GM12878 (cell line): ENCODE data around the gene ASTN1. TPM values are rescaled to one million over a fixed set of nuclear protein-coding genes. Genes with fewer than 3 reads are reported as not detected.

ENCODE experiments used
- ATAC-seq: fragments of 200-7000 bp; cut with Tn5 transposase; 3 replicates; pipeline ENCODE4 v1.9.1; 2020; ENCODE audit warnings: mild to moderate bottlenecking, moderate library complexity
- BruUV-seq: library from RNA; stranded (reverse); fragments of 400-500 nt; replicated peaks from 2 replicates; lab custom pipeline; 2021; lab: Mats Ljungman, UMichigan
- CTCF ChIA-PET: fragments of 300-600 bp; sonication (Branson Sonifier 250); formaldehyde crosslinking; extraction: SDS; loops from one replicate; lab custom pipeline; 2021; ENCODE audit warnings: inconsistent platforms; lab: Yijun Ruan, JAX
- POLR2A ChIA-PET: fragments of 350-600 bp; formaldehyde crosslinking; extraction: SDS; loops from one replicate; lab custom pipeline; 2021; ENCODE audit warnings: inconsistent platforms; lab: Charles Lee
- RAD21 ChIA-PET: fragments of 300-600 bp; sonication (Branson Sonifier 250); formaldehyde crosslinking; loops from one replicate; lab custom pipeline; 2023; ENCODE audit warnings: antibody characterized with exemption; ENCODE audit not compliant: unreplicated experiment; lab: Charles Lee
- SMC1A ChIA-PET: fragments of 300-600 bp; sonication (Branson Sonifier 250); formaldehyde crosslinking; loops from one replicate; lab custom pipeline; 2023; ENCODE audit not compliant: unreplicated experiment, uncharacterized antibody; lab: Charles Lee
- DNase-seq: peaks from one replicate; pipeline ENCODE4 v3.0.0-alpha.2; 2011; ENCODE audit warnings: low read depth, low spot score
- FAIRE-seq: peaks from 3 replicates; lab custom pipeline; 2011; peaks lifted over from hg19 to GRCh38; lab: Jason Lieb, UNC
- H2AFZ ChIP-seq: 2 replicates; pipeline ENCODE4 v1.6.0; 2011; ENCODE audit warnings: low read depth, low read length, control low read depth; ENCODE audit not compliant: control insufficient read depth
- H3K27ac ChIP-seq: 2 replicates; pipeline ENCODE4 v1.5.1; 2011; ENCODE audit warnings: control low read depth; ENCODE audit not compliant: control insufficient read depth, insufficient read depth
- H3K27me3 ChIP-seq, 2 experiments: replicated peaks in 1 of 2; 2 replicates each; pipeline versions ENCODE4 v1.6.0 to v1.6.1; 2011; ENCODE audit warnings: low read length in 1 of 2; ENCODE audit not compliant: control insufficient read depth in 2 of 2, insufficient read depth in 2 of 2
- H3K36me3 ChIP-seq, 2 experiments: 2 replicates each; pipeline ENCODE4 v1.5.1; 2011; ENCODE audit warnings: low read length in 1 of 2; ENCODE audit not compliant: control insufficient read depth in 2 of 2, insufficient read depth in 2 of 2
- H3K4me1 ChIP-seq: 2 replicates; pipeline ENCODE4 v1.6.1; 2011; ENCODE audit warnings: mild to moderate bottlenecking, low read length, moderate library complexity, mixed read lengths; ENCODE audit not compliant: control insufficient read depth, insufficient read depth
- H3K4me2 ChIP-seq: 2 replicates; pipeline ENCODE4 v1.6.0; 2011; ENCODE audit warnings: control low read depth; ENCODE audit not compliant: control insufficient read depth, insufficient read depth
- H3K4me3 ChIP-seq: fragments of 200-600 bp; sonication (generic); 2 replicates; pipeline ENCODE4 v1.5.1; 2016
- H3K79me2 ChIP-seq: 2 replicates; pipeline ENCODE4 v1.6.0; 2011; ENCODE audit warnings: low read length; ENCODE audit not compliant: control insufficient read depth, insufficient read depth
- H3K9ac ChIP-seq: 2 replicates; pipeline ENCODE4 v1.8.0; 2011; ENCODE audit warnings: low read length, control low read depth, mixed read lengths; ENCODE audit not compliant: control insufficient read depth, insufficient read depth
- H3K9me3 ChIP-seq: replicated peaks from 3 replicates; pipeline ENCODE4 v1.5.1; 2011; ENCODE audit warnings: mild to moderate bottlenecking, low read length; ENCODE audit not compliant: control insufficient read depth, insufficient read depth
- H4K20me1 ChIP-seq: 2 replicates; pipeline ENCODE4 v1.6.0; 2011; ENCODE audit not compliant: control insufficient read depth, insufficient read depth
- GABPA ChIP-seq: IDR thresholded peaks from 2 replicates; pipeline ENCODE4 v1.6.1; 2014; ENCODE audit warnings: antibody characterized with exemption, low read depth, mild to moderate bottlenecking, inconsistent platforms
- LARP7 ChIP-seq: fragments of 450-650 bp; IDR thresholded peaks from 2 replicates; pipeline ENCODE4 v1.6.1; 2017; ENCODE audit warnings: mild to moderate bottlenecking
- POU2F2 ChIP-seq: IDR thresholded peaks from 3 replicates; pipeline ENCODE4 v1.6.1; 2011; ENCODE audit warnings: low read depth, mild to moderate bottlenecking, low read length, borderline replicate concordance
- PRDM15 ChIP-seq: fragments of 450-650 bp; formaldehyde crosslinking; IDR thresholded peaks from 2 replicates; pipeline ENCODE4 v1.4.0; 2020; ENCODE audit warnings: mild to moderate bottlenecking, moderate library complexity
- SUPT20H ChIP-seq: IDR thresholded peaks from 2 replicates; pipeline ENCODE4 v1.6.1; 2011; ENCODE audit warnings: low read depth, mild to moderate bottlenecking, low read length, moderate library complexity, borderline replicate concordance; ENCODE audit not compliant: control insufficient read depth
- TAF1 ChIP-seq: IDR thresholded peaks from 2 replicates; pipeline ENCODE4 v1.6.1; 2011; ENCODE audit warnings: mild to moderate bottlenecking, low read depth, low read length, borderline replicate concordance
- WGBS: methylation state at CpG from one replicate; pipeline ENCODE4 v1.1.6; 2016; ENCODE audit warnings: low lambda C conversion rate; ENCODE audit not compliant: insufficient replicate concordance, insufficient coverage; ENCODE audit errors: missing lambda C conversion rate; 5-methylcytosine and 5-hydroxymethylcytosine counted together
- in situ Hi-C: fragments of 300-500 bp; cut with MboI; formaldehyde crosslinking; loops from 9 replicates; pipeline ENCODE4 v1.14.3; 2018; ENCODE audit warnings: mixed read lengths
- intact Hi-C: fragments of 100-400 bp; cut with micrococcal nuclease; formaldehyde crosslinking; loops from one replicate; pipeline ENCODE4 v1.14.2; 2022; ENCODE audit not compliant: unreplicated experiment
- polyA plus RNA-seq, 11 experiments: library from polyadenylated mRNA; depleted of rRNA in 4 of 11; unstranded in 6 of 11; stranded (reverse) in 5 of 11; fragments of >200 nt; fragmentation: Nextera tagmentation in 4 of 11; fragmentation: Illumina TruSeq in 1 of 11; extraction: Ambion mirVana in 4 of 11; extraction: Trizol in 1 of 11; gene quantifications; 1 replicate in 1 of 11; 2 replicates in 10 of 11; pipeline versions ENCODE4 v1.2.1 to v1.2.3, GENCODE V29; 2011 to 2016; ENCODE audit warnings: inconsistent platforms in 2 of 11, missing spikeins in 2 of 11, low read depth in 1 of 11
- total RNA-seq, 4 experiments: library from RNA; depleted of rRNA in 3 of 4; stranded (reverse); fragments of >200 nt in 3 of 4; fragmentation: Illumina TruSeq in 1 of 4; extraction: Trizol in 1 of 4; gene quantifications; 2 replicates each; pipeline versions ENCODE4 v1.2.1 to v1.2.3, GENCODE V29; 2013 to 2021
- TF ChIP-seq, protein P1 (sequence below): fragments of 450-650 bp; conservative IDR thresholded peaks from 2 replicates; pipeline ENCODE4 v1.6.1; 2017; ENCODE audit warnings: mild to moderate bottlenecking, moderate library complexity

Gene ASTN1
- total and polyA plus RNA-seq, 10 of the 15 experiments (the other 5 are each of a cell fraction or from before 2014, with no cell fraction given): 0.04 TPM; not detected in 9

DNA sequence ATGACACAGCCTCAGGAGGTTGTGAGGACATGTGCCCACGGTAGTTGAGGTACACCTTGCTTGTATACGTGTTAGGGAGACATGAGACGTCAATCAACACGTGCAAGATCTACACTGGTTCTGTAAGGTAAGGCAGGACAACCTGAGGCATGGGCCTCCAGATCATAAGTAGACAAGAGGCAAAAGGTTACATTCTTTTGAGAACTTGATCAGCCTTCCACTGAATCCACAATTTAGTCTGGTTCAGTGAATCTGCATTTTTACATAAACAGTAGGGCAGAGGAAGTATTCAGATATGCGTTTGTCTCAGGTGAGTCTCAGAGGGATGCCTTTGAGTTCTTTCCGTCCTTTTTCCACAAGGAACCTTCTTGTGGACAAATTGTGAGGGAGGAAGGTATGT is 348.9 kb downstream of the ASTN1 start (continued):
- no peak for TF ChIP-seq PRDM15 (CRISPR knock-in tag)

- CTCF ChIA-PET: interaction anchor here (0.5 kb wide), 1 partner anchor 9 kb away, joined by 3 read pairs; no protein-coding TSS in a partner anchor
- no peaks in the 10 kb centered on the region for H3K4me1 ChIP-seq
These were observed 352.8 kb downstream of the ASTN1 start for GRCh38 chr1:176811511-176812288.

More at GRCh38 chr1:176811511-176812288, 352.8 kb downstream of the ASTN1 start:
- RAD21 ChIA-PET: no interaction called here
- H3K36me3 ChIP-seq: no peaks in the 10 kb centered on the region
- H2AFZ ChIP-seq: no peak overlapping the region
- no peak for ATAC-seq
- H3K79me2 ChIP-seq: no peaks in the 10 kb centered on the region
- POLR2A ChIA-PET: no interaction called here
- no peaks in the 10 kb centered on the region for H4K20me1 ChIP-seq
- no peak overlapping the region for H3K27ac ChIP-seq
- SMC1A ChIA-PET: no interaction called here
- H3K9me3 ChIP-seq: no peaks in the 10 kb centered on the region
- TF ChIP-seq POU2F2 (no peak), LARP7 (no peak), TAF1 (no peak), SUPT20H (no peak), GABPA (no peak)
- TF ChIP-seq, protein P1, sequence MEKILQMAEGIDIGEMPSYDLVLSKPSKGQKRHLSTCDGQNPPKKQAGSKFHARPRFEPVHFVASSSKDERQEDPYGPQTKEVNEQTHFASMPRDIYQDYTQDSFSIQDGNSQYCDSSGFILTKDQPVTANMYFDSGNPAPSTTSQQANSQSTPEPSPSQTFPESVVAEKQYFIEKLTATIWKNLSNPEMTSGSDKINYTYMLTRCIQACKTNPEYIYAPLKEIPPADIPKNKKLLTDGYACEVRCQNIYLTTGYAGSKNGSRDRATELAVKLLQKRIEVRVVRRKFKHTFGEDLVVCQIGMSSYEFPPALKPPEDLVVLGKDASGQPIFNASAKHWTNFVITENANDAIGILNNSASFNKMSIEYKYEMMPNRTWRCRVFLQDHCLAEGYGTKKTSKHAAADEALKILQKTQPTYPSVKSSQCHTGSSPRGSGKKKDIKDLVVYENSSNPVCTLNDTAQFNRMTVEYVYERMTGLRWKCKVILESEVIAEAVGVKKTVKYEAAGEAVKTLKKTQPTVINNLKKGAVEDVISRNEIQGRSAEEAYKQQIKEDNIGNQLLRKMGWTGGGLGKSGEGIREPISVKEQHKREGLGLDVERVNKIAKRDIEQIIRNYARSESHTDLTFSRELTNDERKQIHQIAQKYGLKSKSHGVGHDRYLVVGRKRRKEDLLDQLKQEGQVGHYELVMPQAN: no peak
- H3K4me3 ChIP-seq: no peak overlapping the region
- no TSS peak for BruUV-seq
- no peak for DNase-seq
- WGBS: 30% methylated on average over 4 of the region's 4 CpGs
- in situ Hi-C loops (no loop called here), intact Hi-C loops (no loop called here)
- no peak for FAIRE-seq
- no peak overlapping the region for H3K4me2 ChIP-seq
- H3K27me3 ChIP-seq: no peaks in the 10 kb centered on the region
- no peak overlapping the region for H3K9ac ChIP-seq
